SHP77 treated with DMSO at 0.1 percent for 48 hours (cell line): Measurements from ENCODE around the gene CFAP77.
"Not testable (repeated sequence)": the region's sequence is repeated elsewhere in the genome, so short reads cannot be mapped to it uniquely, and the experiment has no call there.

Experiments
- DNase-seq: peaks from one replicate; lab custom pipeline; 2025; lab: John Stamatoyannopoulos, UW

CFAP77 gene

DNA sequence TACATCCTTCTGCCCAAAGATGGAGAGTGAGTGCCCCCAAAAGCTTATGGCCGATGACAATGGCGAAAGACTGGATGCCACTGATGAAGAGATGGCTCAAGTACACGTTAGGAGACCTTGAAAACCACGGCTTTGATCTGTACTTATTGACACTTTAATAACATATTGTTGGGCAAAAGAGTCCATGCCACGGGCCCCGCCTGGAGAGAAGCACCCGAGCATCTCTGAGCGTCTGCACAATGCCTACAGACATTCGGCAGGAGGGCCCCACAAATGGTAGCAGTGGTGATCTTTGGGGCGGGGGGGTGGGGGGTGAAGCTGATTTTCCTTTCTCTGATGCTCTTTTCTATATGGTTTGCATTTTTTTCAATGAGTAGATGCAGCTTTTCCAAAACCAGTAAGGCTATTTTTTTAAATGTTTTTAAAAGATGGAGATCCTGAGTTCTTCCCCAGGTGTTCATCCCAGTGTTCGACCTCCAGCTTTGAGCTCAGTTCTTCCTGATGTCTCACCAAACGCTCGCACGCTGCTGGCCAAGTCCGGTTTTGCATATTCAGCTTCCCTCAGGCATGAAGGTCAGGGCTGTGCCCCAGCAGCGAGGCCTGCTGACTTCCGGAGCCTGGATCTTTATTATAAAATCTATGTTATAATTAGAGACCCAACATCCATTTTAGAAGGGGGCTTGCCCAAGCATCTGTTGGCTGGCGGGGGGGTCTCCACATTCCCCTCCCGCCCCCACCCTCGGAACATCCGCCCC is 138.1 kb downstream of the CFAP77 start:
- DNase-seq: no peak

DNA sequence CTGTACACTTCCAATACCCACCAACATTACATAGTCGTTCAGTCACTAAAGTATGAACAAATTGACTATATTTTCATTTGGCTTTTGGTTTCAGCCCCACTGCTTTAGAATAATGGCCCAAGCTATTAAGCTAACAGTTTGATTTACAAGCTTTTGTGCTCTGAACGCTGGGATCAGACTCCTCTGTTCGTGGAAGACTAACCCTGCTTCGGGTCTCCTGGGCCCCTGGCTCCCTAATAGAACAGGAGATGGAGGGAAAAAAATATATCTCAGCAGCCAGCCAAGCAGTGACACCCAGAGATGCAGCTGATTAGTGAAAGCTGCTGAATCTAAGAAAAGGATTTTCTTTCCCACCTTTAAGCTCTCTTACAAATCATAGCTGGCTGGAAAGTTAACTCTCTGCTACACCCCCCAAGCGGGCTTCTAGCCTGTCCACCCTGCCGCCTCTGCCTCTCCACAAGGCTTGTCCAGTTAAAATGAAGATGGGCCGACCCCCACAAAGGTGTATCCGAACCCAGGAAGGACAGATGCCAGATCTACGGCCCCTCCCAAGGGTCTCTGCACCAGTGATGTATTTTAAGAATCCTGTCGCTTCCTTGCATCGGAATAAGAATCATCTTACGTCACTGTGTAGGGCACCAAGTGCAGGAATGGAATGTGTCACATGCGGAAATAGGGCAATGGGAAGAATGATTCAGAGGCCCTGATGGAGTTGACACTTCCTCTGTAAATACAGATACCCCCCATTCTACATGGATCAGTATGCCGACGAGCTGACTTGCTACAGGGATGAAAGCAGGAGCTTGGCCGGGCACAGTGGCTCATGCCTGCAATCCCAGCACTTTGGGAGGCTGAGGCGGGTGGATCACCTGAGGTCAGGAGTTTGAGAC is 139.0 kb downstream of the CFAP77 start:
- no peak for DNase-seq

DNA sequence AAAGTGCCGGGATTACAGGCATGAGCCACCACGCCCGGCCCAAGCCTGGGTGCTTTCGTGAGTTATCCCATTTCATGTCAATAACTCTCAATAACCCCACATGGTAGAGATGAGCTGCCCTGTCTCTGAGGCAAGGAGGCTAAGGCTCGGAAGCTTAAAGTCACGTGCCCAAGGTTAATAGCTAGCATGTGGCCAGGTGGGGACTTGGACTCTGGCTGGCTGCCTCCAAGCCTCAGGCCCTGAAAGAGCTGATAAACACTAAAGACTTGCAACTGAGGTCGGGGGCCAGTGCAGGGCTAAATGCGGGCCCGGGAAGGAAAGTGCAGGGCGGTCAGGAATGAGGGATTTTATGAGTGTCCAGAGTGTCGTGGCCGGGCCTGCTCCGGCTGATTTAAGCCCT is 141.5 kb downstream of the CFAP77 start:
- no peak for DNase-seq

DNA sequence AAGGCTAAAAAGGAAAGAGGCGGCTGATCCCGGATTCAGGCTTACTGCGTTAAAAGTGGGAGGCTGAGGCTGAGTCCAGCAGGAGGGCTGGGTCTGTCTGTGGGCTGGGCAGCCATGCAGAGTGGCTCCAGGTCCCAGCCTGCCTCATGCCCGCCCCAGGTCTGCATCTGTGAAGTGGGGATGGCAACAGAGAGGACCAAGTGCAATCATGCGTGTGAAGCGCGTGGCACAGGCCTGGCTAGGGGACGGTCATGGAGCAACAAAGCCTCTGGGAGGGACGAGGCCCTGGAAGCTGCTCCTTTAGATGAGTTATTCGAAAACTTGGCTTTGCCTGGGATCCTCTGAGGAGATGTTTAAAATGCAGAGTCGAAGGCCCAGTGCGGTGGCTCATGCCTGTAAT is 142.0 kb downstream of the CFAP77 start:
- DNase-seq: no peak

DNA sequence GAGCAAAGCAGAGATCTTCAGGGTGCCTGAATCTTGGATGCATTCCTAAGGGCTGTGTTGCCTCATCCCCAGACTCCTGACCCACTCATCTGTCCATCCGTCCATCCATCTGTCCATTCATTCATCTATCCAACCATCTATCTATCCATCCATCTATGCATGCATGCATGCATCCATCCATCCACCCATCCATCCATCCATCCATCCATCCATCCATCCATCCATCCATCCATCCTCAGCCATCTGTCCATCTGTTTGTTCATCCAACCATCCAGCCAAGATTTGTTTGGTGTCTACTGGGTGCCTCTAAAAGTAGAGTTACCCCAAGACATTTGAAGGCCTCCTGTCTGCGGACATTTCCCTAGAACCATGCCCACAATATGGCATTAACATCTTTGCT is 144.7 kb downstream of the CFAP77 start:
- no peak for DNase-seq

DNA sequence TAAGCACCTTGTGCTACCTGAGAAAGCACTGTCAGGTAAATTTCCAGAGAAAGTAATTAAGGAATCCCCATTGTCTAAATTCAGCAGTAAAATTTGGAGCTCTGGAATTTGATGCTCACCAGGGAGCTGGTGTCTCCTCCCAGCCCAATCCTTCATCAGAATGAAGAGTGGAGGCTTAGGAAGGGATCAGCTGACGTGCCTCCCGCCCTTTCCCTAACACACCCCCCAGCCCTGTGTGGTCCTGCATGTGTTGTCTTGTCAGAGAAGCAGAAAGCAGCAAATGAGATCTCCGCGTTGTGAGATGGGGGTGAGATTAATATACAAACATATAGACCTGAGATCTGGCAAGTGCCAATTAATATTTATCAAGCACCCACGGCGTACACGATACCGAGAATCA is 145.5 kb downstream of the CFAP77 start:
- DNase-seq: no peak

DNA sequence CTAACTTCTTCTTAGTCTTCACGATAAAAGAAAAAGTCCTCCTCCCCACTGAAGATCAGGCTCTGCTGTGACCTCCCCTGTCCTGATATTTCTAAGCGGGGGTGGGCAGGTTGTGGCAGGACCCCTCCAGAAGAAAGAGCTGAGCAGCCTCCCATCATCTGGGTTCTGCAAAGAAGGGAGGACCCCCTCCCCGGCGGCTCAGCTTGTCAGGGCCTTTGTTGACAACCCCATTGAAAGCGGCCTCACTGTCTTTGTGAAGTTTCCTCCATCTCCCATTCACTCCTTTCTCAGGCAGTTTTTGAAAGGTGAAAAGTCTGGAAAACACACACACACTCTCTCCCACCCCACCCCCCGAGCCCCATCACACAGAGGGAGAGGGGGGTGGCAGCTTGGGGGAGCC is 146.2 kb downstream of the CFAP77 start:
- DNase-seq: no peak

DNA sequence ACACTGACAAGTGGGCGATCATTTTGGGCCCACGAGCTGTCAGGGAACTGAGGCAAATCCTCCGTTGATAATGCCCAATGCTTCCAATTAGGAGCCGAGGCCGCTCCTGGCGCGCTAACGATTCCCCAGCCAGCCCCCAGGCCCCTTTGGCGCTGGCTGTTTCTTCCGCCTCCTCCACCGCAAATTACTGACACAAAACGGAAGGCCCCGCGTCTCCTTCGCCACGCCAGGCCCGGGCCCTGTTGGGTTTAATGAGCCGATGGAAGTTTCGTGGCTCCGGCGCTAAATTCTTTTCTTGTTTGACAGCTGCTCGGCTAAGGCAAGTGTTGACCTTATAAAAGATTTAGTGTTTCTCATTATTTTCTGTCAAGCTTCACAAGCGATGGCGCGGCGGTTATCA is 146.7 kb downstream of the CFAP77 start:
- DNase-seq: no peak

DNA sequence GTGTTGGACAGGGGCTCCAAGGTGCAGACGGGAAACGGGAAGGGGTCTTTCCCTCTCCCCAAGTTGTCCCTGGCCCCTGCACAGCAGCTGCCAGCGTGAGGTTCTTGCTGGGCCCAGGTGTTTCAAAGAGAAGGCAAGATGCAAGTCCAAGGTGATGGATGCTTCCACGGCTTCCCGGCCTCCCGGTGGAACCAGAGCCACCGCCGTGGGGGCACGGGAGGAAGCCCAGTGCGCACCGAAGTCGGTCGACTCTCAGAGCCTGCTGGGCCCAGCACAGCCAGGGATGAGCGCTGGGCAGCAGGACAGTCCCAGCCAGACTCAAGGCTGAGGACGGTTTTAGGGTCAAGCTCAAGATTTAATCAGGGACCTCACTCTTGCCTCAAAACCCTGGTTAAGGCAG is 147.1 kb downstream of the CFAP77 start:
- DNase-seq: no peak

DNA sequence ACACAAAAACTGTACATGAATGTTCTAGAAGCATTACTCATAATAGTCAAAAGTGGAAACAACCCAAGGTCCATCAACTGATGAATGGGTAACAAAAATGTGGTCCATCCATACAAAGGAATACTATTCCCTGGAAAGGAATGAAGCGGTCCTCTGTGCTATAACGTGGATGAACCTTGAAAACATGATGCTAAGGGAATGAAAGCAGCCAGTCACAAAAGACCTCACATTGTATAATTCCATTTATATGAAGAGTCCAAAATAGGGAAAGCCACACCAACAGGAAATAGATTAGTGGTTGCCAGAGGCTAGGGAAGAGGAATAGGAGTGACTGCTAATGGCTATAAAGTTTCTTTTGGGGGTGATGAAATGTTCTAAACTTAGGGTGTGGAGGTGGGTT is 149.7 kb downstream of the CFAP77 start:
- DNase-seq: no peak

DNA sequence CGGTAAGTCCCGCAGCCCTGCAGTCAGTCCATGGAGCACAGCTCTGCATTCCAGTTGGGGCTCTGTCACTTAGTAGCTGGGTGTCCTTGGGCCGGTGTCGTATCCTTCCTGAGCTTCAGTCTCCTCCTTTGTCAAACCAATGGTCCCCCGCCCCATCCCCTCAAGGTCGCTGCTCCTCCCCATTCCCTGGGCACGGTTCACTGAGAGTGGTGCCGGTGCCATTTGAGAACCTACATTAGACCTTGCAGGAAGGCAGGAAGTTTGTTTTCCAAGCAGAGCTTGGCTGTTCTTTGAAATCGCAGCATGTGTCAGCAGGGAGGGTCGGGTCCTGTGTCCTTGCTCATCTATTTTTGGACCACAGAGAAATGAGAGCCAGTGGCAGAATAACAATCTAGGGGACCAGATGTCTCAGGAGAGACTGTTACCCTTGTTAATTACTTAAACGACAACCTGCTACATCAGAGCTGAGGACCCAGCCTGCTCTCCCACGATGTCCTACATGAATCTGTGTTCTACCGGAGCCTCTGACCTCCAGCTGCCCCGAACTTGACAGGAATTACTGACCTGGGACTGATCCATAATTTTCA is 150.7 kb downstream of the CFAP77 start:
- no peak for DNase-seq

DNA sequence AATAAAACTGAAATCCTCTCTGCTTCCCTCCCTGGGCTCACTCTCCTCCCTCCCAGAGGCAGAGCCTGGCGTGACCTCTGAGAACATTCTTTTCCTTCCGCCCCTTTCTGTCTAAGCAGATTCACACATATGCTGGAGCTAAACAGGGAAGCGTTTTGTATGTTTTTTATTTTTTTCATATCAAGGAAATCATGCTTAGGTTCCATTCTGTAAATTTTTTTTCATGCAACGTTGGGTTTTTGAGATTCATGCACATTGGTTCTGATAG is 152.2 kb downstream of the CFAP77 start:
- DNase-seq: no peak

DNA sequence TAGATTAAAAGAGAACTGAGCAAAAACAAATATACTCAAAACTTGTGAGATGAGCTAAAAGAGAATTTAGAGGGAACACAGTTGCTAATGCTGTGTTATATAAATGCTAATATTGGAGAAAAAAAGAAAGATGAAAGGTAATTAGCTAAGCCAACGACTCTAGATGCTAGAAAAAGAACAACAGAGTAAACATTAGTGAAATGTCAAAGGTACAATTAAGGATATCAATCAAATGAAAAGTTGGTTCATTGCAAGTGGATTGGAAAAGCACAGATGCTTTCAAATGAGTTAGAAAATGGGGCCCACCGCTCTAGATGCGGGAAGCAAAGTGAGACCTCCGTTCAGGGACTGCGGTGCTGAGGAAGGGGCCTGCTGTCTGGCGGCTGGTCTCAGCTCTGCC is 154.5 kb downstream of the CFAP77 start:
- DNase-seq: no peak

DNA sequence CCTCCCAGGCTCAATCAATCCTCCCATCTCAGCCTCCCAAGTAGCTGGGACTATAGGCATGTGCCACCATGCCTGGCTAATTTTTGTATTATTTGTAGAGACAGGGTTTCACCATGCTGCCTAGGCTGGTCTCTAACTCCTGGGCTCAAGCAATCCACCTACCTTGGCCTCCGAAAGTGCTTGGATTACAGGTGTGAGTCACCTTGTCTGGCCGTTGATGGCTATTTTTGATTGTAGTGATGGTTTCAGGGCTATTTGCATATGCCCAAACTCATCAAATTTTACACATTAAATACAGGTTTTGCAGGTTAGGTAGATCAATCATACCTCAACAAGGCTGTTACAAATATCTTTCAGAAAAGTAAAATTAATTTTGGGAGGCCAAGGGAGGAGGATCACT is 158.8 kb downstream of the CFAP77 start:
- not testable (repeated sequence) for DNase-seq

DNA sequence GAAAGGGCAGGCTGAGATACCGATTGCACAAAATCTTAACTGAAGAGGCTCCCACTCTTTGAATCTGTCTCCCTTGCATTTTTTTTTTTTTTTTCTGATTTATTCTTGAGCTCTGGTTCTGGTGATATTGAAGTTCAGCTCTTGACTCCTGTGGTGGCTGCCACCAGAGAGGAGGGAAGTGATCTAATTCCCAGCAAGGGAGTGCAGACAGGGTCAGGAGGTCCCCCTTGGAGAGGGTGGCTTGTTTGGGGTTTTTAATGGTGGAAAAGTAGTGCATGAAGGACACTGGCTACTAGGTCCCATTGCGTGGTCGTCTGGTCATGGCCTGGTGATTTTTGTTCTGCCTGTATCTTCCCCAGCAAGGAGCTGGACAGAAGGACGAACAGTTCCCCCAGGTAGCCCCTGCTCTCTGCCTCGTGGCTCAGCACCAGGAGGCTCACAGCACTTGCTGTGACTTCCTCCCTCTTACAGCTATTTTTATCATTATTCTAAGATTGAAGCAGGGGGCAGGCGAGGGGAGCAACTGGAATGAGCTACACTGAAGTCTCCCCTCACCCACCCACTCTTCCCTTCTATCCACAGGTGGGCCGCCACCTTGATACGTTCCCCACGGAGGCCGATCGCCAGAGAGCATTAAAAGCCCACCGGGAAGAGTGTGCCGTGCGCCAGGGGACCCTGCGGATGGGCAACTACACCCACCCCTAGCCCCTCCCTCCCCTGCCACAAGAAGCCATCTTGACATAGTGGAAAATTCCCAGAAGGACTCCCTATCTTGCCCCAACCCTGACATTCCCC is 162.0 kb downstream of the CFAP77 start:
- no peak for DNase-seq

DNA sequence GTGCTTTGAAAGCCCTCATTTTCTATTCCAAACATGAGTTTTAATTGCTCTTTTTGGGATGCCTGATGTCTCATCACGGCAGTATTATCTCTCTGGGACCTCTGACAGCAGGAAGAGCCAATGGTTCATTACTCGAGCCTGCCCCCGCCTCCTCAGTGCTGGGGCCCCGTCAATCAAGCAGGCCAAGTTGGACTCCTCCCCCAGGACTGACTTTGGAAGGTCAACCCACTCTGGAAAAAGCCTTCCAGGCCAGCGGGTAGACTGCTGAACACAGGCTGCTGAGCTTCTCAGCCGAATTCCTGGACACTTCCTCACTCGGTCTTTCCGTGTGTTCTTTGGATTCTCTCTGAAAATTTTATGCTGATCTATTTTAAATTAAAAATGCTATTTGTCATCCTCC is 162.9 kb downstream of the CFAP77 start:
- DNase-seq: no peak

DNA sequence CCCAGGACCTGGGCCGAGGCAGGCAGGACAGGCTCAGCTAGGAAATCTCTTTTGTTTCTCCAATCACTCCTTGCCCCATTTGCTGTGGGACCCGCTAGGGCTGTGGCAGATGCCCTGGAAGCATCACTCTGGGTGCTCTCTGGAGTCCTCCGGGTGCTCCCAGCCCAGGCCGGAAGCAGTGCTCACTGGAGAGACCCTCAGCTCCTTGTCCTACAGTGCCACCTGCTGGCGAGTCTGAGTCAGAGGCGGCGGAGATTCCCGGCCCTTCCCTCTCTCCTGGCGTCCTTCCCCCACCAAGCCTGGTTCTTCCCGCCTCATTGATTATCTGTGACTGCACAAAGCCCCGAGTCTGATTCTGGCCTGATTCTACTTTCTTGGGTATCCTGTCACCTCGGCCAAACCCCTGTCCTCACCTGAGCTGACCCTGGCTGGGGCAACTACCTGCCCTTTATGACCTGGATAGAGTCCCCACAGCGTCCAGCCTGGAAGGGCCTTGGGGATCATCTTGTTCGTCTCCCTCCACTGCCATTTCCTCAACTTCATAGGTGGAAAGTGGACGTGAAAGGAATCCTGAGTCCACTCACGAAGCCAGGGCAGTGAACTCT is 165.1 kb downstream of the CFAP77 start:
- DNase-seq: peak; percentile 20

DNA sequence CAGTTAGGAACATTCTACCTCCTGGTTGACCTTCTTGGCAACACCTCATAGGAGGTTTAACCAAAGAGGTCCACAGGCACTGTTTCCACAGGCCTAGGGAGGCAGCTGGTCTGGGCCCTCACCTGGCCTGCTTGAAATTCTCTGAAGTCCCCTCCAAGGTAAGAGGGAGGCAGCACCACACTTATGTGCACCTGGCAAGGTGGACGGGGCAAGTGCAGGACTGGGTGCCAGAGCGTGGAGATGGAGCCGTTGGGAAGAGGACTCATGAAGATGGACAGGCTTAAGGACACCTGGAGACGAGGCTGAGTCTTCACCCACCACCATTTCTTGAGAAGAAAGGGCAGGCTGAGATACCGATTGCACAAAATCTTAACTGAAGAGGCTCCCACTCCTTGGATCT is 165.8 kb downstream of the CFAP77 start:
- DNase-seq: no peak

DNA sequence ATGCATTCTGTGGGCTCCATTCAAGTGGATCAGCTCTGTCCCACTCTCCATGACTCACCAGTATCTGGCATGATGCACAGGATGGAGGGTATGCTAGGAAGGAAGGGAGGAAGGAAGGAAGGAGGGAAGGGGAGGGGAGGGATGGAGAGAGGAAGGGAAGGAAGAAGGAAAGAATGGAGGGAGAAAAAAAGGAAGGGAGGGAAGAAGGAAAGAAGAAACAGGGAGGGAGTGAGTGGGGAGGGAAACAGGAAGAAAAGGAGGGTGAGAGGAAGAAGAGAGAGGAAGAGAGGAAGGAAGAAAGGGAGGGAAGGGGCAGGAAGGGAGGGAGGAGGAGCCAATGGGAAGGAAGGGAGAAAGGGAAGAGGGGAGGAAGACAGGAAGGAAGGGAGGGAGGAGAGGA is 167.1 kb downstream of the CFAP77 start:
- no peak for DNase-seq

DNA sequence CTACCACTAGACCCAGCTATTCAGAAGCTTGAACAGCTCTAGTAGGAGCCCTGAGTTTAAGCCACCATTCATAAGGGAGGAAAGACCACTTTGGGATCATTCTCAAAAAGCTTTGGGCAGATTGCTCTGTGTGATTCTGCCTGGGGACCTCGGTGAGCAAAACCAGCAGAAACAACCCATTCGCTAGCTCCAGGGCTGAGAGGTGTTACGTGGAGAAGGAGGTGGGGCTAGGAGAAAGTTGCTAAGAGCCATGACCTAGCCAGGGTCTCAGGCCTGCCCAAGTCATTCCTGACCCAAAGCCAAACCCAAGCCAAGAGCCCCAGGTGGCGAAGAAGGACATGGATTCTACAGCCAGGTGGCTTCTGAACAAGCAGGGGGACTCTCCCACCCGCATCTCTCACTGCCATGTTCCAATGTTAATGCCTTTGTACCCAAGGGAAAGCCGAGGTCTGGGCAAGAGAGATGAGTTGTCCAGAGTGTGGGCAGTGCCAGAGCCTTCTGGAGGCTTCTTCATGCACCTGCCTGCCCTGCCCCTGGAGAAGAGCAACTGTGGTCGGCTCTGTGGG is 168.4 kb downstream of the CFAP77 start:
- no peak for DNase-seq

DNA sequence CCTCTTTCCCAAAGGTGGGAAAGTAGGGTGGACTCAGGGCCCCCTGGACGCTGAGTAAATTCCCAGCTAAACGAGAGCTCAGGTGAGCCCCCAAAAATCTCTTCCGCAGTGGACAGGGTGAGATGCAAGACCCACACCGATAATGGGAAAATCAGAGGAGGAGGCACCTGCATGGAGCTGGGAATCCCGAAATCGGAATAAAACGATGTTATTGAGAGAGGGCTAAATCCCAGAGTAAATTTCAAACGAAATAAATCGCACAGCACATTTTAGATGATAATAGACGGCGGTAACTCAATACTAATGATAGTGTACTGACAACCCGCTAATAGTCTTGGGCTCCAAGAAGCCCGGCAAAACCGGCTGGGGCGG is 169.4 kb downstream of the CFAP77 start:
- no peak for DNase-seq

DNA sequence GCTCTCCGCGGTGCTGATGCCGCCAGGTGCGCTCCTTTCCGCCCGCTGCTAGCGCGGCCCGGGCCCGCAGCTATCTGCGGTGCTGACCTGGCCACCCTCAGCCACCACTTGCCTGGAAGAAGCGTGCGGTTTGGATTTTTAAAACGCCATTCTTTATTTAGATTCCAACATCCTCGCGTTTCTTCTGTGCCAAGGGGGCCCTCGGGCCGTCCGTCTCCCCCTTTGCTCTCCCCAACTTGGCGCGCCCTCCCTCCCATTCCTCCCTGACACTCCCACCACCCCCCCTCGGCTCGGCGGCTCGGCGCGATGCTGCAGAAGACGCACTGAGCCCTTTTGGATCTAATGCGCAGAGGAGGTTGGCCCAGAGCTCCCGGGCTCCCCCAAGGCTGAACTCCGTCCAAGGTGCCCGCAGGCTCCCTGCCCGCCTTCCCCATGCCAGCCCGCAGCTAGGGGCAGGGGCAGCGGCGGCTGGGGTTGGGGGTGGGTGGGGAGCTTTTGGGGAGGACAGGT is 172.3 kb downstream of the CFAP77 start, which contains the start of gene BARHL1:
TSS of gene BARHL1 (plus strand) at position 331 of the 510 bp plus-strand sequence. CDS start 192 bp downstream, outside the sequence.
- DNase-seq: no peak
